SK-N-MC (cell line): Measurements from ENCODE around the gene ITPRIPL2.

Experiments used
- EZH2 ChIP-seq: fragments of 200-600 bp; sonication (generic); IDR thresholded peaks from one replicate; pipeline ENCODE4 v1.6.1; 2017; ENCODE audit warnings: antibody characterized with exemption
- POLR2AphosphoS5 ChIP-seq: IDR thresholded peaks from 2 replicates; pipeline ENCODE4 v1.6.1; 2012; ENCODE audit warnings: mild to moderate bottlenecking, low read depth, low read length, borderline replicate concordance

DNA sequence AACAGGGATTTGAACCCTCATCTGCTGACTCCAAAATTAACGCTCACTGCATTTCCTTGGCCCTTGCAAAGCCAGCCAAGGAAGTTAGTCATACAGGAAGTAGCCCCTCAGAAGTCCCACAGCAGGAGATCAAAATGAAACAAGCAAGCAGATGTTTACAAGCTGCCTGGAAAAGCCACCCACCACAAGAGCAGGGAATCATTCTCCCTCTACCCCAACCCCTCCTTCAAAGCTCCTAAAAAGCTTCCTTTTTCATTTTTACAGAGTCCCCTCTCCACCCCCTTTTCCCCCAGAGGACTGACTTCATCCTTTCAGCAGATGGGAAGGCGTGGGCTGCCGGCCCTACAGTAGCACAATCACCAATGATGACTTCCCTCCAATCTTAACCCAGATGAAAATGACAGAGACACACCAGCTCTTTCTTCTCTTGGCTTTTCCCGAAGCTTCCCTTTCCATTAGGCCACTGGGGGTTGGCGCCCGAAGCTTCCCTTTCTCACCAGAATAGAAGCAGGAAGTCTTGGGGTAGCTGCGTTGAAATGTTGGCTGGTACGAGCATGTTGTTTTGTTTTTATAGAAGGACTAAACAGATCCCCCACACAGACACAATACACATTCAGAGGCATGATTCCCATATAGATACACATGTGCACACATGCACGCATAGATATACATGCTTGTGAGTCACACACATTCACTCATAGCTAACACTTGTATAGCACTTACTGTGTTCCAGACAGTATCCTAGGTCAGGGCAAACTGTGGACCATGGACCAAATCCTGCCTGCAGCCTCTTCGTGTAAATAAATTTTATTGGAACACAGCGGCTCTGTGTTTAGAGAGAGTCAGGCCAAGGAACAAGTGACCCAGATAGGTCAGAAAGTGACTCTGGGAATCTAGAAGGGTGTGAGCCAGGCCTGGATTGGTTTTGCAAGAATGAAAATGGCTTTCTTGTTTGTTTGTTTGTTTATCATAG lies 17.4 kb downstream of the ITPRIPL2 start:
- no peak for TF ChIP-seq POLR2AphosphoS5
- TF ChIP-seq EZH2: no peak
